ENCODE data around the gene IFIT2.
"Not testable (repeated sequence)": the region's sequence is repeated elsewhere in the genome, so short reads cannot be mapped to it uniquely, and the experiment has no call there.

IFIT2 gene

DNA sequence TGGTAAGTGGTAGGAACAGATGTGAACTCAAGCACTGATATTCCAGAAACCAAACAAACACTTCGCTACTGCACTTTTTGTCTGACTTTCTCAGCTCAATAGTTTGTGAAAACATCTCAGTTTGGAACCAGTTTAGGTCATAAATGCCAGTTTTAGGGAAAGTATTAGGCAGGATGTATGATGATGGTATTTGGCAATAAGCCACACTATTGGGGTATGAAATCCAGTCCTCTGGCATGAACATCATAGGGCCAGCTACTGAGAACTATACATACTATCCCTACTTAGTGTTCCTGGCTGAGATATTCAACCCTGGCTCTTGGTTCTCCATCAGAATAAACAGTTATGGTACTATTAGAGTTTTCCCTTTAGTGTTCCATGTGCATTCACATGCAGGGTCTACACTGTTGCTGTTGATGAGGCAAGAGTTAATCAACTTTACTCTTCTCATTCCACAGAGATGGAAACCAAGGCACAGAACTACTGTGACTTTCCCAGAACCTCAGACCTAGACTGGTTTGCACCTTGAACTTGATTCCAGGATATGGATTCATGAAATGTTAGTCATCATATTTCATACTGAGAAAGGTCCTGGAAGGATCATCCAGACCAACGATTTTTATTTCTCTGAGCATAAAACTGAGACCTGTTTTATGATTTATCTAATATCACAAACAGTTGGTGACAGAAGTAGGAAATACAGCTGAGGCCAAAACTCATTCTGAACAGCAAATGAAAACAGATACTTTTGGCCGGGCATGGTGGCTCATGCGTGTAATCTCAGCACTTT is 20.0 kb upstream of the IFIT2 start:
- no peak for DNase-seq

DNA sequence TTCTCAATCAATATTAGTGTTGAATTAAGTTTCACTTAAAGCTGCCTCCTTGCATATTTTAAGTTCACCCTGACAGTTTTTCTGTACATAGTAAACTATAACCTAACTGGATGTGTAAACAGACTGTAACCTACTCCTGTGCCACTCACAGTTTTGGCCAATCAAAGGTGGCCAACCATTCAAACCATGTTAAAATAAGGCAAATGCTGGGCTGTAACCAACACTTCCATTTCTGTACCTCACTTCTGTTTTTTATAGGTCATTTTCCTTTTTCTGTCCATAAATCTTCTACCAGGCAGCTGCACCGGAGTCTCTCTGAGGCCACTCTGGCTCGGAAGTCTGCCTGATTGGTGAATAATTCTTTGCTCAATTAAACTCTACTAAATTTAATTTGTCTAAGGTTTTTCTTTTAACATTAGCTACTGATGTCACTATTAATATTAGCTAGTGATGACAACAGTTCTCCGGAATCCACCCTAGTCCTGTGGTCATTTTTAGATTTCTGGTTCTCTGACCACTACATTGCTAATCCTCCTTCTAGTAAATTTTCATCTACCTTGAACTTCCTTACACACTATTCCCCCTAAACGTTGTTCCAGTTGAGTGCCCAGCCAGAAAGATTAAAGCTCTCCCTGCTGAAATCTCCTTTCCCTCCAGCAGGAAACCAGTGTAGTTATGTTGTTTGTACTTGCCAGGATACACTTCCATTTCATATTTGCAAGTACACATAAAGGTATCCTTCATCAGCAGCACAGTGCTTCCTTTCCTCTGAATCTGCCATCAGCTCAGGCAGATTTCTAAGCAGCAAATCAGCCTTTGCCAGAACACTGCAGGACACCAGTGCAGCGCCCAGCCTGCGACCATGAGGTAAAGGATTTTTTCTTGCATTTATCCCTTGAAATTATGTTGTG is 18.6 kb upstream of the IFIT2 start:
- no peak for DNase-seq

DNA sequence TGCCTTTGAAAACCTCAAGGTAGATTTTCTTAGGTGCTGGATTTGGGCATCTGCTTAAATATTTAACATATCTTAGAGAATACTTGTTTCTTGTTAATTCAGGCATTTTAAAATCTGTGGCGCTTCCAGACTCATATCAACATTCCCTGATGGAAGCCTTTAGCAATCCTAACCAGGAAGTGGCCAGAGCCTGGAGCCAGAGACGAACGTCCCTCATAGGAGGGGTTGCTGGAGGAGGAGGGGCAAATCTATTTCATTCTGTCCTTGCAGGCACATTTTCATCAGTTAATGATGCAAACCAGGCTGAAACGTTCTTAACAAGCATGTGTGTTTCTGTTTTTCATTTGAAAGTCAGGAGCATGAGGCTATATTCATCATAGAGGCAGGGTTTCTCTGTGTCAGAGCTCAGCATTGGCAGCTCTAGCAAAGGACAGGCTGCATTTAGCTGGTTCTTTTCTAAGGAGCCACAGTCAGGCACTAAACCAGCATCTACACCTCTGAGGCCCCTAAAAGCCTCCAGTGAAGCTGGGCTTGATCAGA is 17.8 kb upstream of the IFIT2 start:
- no peak for DNase-seq

DNA sequence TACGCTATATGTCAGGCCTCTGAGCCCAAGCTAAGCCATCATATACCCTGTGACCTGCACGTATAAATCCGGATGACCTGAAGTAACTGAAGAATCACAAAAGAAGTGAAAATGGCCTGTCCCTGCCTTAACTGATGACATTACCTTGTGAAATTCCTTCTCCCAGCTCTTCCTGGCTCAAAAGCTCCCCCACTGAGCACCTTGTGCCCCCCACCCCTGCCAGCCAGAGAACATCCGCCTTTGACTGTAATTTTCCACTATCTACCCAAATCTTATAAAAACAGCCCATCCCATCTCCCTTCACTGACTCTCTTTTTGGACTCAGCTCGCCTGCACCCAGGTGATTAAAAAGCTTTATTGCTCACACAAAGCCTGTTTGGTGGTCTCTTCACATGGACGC is 17.1 kb upstream of the IFIT2 start:
- not testable (repeated sequence) for DNase-seq

DNA sequence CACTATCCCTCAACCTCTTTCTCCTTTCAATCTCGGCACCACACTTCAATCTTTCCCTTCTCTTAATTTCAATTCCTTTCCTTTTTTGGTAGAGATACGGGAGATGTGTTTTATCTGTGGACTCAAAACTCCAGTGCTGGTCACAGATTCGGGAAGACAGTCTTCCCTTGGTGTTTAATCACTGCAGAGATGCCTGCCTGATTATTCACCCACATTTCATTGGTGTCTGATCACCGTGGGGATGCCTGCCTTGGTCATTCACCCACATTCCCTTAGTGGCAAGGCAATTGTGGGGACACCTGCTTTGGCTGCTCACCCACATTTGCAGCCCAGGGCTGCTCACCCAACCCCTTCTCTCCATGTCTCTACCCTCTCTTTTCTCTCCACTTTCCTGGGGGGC is 16.5 kb upstream of the IFIT2 start:
- DNase-seq, result not testable (repeated sequence)

DNA sequence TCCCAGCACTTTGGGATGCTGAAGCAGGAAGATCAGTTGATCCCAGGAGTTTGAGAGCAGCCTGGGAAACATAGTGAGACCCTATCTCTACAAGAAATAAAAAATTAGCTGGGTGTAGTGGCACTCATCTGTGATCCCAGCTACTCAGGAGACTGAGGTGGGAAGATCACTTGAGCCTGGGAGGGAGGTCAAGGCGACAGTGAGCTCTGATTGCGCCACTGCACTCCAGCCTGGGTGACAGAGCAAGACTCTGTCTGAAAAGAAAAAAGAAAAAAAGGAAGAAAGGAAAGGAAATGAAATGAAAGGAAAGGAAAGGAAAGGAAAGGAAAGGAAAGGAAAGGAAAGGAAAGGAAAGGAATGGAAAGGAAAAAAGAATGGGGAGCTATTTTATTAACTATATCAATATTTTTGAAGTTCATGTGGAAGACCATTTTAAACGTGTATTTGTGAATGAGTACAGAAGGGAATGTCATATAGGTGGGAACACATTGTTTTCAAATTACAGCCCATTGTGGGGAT is 7.1 kb upstream of the IFIT2 start:
- no peak for DNase-seq

DNA sequence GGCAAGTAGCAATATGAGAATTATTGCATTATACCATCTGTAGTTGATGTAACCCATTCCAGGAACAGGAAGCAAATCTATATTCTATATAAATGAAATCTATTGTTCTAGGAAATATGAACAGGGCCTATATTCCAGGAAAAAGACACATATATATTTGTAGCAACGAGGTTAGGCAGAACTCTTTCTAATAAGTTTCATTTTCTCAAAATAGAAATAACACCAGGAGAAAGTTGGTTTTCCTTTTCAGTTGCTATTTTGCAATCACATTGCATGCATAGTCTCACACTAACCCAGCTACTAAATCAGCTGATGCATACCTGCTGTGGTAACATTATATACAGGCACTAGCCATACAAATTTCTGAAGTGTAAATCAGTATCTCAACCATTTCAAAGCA is 6.2 kb upstream of the IFIT2 start:
- DNase-seq, result peak; percentile 95

DNA sequence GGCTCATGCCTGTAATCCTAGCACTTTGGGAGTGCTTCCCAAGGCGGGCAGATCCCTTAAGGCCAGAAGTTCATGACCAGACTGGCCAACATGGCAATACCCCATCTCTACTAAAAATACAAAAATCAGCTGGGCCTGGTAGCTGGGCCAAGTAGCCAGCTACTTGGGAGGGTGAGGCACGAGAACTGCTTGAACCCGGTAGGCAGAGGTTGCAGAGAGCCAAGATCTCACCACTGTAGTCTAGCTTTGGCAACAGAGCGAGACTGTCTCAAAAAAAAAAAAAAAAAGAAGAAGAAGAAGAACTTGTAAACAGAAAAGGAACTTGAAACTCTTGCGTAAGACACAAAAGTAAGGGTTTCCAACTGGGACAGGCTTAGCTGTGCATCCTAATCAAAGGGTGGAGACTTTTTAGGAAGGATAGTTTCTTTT is 5.6 kb upstream of the IFIT2 start:
- peak; percentile 90 for DNase-seq

DNA sequence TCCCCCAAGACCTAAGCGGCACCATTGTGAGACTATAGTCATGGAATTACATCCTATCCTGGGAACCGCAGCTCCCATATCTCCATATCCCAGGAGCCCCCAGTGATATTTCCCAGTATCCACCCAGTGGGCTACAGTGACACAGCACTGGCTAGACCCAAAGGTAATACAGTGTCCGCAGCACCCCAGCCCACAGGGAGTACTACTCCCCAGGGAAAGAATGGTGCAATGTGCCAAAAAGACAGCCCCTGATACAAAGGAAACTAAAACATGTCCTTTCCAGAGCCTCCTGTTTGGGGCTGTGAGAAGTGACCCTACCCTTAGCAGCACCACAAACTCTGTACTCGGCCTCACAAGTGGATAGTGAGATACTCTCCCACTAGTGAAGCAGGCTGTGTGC is 4.5 kb upstream of the IFIT2 start:
- DNase-seq, result no peak

DNA sequence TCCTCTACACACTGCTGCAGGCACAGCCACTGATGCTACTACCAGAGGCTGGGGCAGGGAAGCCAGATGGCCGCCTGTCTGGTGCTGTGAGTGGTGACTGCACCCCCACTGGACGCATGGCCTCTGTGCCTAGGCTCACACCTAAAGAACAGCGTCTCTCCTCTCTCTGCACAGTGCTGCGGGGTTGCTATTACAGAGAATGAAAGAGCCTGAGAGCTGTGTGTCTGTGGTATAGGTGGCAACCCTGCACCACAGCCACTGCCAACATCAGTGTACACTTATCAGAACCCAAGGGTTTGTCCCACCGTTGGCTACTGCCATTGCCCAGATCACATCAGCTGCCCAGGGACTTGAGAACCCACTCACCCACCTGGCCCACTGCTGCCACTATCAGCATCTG is 4.1 kb upstream of the IFIT2 start:
- DNase-seq, result no peak

DNA sequence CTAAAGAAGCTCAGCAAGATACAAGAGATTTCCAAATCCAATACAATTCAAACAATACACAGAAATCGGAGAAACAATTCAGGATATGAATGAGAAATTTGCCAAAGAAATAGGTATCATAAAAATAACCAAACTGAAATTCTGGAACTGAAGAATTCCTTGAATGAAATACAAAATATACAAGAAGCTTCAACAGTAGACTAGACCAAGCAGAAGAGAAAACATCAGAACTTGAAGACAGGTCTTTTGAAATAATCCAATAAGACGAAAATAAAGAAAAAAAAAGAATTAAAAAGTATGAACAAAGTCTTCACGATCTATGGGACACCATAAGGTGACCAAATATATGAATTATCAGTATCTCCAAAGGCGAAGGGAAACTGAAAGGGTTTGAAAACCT is 2.8 kb upstream of the IFIT2 start:
- DNase-seq, result no peak

DNA sequence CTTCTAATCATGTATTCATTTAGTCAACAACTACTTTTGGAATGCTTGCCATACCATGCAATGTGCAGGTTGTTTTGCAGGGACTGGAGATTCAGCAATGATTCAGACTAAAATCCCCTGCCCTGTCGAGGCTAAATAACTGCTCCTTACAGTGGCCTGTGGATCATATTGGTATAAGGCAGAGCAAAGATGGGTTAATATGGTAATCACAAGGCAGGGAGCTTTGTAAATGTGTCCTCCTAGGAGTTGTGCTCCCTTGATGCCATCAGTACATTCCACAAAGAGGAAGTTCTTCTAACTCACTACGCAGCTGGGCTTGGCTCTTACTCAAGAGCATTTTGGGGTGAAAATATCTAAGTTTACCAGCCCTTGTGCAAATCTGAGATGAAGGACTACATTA is 614 bp upstream of the IFIT2 start:
- DNase-seq, result peak; percentile 93

DNA sequence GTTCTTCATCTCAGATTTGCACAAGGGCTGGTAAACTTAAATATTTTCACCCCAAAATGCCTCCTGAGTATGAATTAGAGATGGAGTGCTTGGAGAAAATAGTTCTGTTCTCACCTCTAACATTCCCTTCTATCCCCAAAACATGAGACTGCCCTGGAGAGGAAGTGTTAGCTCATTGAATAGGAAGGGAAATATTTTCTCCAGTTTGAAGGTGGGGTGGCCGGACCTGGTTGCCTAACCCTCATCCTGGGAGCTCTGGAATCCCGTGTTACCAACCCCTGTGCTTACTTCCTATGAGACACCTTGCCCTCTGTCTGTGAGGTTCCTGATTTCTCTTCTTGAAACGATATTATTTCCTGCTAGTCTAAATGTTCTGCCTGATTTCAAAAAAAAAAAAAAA is 779 bp downstream of the IFIT2 start:
- DNase-seq, result peak; percentile 47

DNA sequence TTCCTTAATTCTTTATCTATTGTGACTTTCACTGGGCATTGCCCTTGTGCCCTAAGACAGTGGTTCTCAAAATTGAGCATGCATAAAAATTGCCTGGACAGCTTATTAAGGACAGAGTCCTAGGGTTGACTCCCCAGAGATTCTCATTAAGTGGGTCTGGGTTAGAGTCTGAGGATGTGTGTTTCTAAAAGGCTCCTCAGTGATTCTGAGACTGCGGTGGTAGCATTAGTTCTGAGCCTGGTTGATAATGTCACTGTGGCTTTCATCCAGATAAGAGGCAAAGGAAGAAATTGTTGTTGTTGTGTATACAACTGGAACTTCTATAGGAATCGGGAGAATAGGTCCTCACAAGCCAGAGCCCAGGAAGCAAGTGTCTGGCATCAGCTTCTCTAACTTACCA is 1.3 kb downstream of the IFIT2 start:
- peak; percentile 47 for DNase-seq

DNA sequence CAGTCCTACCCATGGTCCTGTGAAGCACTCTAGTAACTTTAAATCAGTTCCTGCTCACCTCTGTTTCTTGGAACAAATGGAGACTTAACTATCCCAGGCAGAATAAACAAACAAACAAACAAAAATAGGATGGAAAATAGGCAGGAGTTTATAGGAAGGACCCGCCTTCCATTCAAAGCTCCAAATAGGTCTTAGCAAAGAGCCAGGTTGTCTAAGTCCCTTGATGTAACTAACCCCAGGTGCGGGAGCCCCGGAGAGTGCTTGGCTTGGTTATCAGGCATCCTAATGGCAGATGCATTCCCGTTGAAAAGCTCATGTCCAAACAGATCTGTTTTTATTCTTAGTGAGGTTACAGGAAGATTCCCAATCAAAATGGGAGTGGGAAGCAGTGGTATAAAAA is 2.2 kb downstream of the IFIT2 start:
- no peak for DNase-seq

DNA sequence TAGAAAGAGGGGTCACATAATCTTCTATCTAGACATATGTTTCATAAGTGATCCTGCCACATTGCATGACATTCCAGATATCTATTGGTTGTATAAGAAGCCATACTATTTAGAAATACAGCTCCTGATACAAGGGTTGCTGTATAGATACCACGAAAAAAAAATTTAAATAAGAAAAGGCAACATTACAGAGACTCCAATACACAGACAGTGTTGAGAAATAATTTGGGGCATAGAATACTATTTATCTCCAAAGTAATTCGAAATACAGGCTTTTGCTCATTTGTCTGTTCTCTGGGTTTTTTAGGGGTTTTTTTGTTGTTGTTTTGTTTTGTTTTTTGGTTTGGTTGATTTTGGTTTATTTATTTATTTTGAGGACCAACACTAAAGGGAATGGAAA is 2.6 kb downstream of the IFIT2 start:
- DNase-seq, result no peak

DNA sequence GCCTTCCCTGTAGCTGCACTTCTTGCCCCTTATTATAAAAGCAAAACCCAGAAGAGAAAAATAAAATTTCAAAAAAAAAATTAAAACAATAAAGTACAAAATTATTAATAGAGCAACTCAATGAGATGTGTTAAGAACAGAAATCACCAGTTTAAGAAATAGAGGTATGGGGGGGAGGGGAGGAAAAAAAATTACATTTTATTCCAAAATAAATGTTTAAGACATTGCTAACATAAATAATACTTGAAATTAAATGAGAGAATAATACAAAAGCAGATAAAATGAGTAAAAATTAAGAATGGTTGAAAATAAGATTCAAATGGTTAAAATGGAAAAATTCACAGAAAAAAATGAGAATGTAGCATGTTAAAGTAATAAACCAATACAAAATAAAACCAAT is 3.1 kb downstream of the IFIT2 start:
- DNase-seq, result no peak

DNA sequence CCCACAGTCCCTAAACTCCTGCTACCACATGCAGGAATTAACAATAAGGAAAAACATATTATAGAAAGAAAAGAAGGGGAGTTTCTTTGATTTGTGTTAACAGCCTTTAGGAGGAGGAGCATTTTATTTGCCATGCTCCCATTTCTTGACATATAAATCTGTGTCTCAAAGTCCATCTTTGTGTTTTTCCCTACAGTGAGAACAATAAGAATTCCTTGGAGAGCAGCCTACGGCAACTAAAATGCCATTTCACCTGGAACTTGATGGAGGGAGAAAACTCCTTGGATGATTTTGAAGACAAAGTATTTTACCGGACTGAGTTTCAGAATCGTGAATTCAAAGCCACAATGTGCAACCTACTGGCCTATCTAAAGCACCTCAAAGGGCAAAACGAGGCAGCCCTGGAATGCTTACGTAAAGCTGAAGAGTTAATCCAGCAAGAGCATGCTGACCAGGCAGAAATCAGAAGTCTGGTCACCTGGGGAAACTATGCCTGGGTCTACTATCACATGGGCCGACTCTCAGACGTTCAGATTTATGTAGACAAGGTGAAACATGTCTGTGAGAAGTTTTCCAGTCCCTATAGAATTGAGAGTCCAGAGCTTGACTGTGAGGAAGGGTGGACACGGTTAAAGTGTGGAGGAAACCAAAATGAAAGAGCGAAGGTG is 4.1 kb downstream of the IFIT2 start:
- DNase-seq, result no peak

DNA sequence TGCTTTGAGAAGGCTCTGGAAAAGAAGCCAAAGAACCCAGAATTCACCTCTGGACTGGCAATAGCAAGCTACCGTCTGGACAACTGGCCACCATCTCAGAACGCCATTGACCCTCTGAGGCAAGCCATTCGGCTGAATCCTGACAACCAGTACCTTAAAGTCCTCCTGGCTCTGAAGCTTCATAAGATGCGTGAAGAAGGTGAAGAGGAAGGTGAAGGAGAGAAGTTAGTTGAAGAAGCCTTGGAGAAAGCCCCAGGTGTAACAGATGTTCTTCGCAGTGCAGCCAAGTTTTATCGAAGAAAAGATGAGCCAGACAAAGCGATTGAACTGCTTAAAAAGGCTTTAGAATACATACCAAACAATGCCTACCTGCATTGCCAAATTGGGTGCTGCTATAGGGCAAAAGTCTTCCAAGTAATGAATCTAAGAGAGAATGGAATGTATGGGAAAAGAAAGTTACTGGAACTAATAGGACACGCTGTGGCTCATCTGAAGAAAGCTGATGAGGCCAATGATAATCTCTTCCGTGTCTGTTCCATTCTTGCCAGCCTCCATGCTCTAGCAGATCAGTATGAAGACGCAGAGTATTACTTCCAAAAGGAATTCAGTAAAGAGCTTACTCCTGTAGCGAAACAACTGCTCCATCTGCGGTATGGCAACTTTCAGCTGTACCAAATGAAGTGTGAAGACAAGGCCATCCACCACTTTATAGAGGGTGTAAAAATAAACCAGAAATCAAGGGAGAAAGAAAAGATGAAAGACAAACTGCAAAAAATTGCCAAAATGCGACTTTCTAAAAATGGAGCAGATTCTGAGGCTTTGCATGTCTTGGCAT is 4.8 kb downstream of the IFIT2 start:
- DNase-seq, result no peak

DNA sequence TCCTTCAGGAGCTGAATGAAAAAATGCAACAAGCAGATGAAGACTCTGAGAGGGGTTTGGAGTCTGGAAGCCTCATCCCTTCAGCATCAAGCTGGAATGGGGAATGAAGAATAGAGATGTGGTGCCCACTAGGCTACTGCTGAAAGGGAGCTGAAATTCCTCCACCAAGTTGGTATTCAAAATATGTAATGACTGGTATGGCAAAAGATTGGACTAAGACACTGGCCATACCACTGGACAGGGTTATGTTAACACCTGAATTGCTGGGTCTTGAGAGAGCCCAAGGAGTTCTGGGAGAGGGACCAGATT is 5.4 kb downstream of the IFIT2 start:
- no peak for DNase-seq

DNA sequence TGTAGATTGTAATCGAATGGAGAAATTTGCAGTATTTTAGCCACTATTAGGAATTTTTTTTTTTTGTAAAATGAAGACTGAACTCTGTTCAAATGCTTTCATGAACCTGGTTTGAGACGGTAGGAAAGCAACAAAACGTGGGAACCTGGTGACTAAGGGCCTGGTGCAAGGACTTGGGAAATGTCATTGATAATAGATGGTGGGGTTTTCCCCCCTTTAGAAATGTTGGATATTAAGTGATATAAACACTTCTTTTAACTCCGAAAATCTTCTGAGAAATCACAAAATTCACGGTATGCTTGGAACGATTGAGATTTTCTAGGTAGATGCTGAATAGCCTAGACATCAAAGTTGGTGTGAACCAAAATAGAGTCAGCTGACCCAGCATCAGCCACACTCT is 6.4 kb downstream of the IFIT2 start:
- no peak for DNase-seq

DNA sequence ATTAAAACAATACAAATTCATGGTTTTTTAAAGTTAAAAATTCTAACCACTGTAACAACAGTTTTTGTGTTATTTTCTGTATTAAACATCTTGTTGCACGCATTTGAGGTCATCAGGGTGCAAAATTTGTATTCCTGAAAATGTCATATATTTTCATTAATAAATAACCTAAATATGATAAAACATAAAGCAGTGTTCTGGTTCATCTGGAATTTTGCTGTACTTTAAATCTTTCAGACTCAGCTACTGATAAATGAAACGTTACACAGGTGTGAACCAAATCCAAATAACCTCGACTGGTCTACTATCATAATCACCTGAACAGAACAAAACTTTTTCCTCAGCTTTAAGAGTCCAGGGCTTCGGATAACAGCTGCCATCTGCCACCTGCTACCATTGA is 6.9 kb downstream of the IFIT2 start:
- DNase-seq, result no peak

All from OCI-M1 (cell line).